GM18499 (cell line): Measurements from ENCODE around the gene PRUNE1.

Experiments used
- ATAC-seq: cut with Tn5 transposase; IDR thresholded peaks from one replicate; pipeline ENCODE4 v1.9.1; 2021; ENCODE audit warnings: moderate number of reproducible peaks; ENCODE audit not compliant: insufficient read depth, unreplicated experiment

PRUNE1 gene, protein sequence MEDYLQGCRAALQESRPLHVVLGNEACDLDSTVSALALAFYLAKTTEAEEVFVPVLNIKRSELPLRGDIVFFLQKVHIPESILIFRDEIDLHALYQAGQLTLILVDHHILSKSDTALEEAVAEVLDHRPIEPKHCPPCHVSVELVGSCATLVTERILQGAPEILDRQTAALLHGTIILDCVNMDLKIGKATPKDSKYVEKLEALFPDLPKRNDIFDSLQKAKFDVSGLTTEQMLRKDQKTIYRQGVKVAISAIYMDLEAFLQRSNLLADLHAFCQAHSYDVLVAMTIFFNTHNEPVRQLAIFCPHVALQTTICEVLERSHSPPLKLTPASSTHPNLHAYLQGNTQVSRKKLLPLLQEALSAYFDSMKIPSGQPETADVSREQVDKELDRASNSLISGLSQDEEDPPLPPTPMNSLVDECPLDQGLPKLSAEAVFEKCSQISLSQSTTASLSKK

DNA sequence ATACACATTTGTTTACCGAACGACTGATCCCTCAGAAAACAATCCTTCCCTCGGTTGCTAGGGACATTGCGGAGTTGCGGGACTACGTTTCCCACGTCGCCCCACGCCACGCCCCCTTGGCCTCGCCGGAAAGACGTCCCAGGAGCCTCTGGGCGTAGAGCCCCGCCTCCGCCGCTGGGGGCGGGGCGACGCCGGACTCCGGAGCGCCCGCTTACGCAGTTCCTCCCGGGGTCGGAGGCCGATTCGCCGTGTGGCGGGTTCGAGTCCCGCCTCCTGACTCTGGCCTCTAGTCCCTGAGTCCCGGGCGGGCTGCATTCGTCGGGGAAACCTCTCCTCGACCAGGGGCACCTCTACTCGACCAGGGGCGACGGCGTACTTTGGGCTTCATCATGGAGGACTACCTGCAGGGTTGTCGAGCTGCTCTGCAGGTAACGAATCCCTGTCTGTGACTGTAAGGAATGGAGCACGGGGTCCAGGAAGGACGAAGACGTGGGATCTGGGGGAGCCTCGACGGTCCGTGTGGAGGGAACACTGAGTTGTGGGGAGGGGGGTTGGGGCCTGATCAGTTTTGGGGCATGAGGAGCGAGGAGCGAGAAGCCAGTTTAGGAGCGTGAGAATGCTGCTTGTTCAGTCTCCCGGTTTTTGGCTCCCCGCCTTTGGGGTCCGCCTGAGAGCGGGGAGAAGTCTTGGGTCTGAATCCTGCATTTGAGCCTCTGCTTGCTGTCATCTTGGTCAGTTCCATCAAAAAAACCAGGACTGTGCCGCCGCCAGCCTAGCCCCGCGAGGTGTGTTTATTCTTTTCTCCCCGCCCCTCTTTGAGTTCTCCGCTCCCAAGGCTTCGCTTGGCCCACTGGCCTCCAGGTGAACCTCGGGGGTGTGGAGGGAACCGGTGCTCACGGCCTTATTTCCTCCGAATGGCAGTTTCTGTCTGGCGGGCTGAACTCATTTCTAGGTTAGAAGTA, at the start of gene PRUNE1:
PRUNE1 (plus strand) TSS at position 206 of the 962 bp plus-strand sequence; CDS start at position 390, 184 bp downstream.
- no peak for ATAC-seq

DNA sequence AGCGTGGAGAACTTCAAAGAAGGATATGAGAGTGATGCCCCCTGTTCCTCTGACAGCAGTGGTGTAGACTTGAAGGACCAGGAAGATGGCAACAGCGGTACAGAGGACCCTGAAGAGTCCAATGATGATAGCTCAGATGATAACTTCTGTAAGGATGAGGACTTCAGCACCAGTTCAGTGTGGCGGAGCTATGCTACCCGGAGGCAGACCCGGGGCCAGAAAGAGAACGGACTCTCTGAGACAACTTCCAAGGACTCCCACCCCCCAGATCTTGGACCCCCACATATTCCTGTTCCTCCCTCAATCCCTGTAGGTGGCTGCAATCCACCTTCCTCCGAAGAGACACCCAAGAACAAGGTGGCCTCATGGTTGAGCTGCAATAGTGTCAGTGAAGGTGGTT, 47.6 kb upstream of the PRUNE1 start:
- ATAC-seq, result no peak

DNA sequence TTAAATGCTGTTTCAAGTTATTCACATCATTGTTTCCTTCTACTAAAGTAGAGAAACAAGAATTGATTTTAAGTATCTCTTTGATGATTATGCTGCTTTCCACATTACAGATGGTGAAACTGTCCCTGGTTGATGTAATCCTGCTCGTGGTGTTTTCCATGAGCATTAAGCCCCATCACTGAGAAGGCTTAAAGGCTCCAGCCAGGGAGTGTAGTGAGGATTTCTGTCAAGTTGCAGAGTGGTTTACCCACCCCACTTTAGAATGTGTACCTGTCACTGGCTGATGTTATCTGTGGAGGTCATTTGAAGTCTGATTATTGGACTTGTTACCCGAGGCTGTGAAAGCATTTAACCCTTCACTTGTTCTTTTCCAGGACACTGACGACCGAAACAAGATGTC, 46.5 kb upstream of the PRUNE1 start:
- no peak for ATAC-seq

DNA sequence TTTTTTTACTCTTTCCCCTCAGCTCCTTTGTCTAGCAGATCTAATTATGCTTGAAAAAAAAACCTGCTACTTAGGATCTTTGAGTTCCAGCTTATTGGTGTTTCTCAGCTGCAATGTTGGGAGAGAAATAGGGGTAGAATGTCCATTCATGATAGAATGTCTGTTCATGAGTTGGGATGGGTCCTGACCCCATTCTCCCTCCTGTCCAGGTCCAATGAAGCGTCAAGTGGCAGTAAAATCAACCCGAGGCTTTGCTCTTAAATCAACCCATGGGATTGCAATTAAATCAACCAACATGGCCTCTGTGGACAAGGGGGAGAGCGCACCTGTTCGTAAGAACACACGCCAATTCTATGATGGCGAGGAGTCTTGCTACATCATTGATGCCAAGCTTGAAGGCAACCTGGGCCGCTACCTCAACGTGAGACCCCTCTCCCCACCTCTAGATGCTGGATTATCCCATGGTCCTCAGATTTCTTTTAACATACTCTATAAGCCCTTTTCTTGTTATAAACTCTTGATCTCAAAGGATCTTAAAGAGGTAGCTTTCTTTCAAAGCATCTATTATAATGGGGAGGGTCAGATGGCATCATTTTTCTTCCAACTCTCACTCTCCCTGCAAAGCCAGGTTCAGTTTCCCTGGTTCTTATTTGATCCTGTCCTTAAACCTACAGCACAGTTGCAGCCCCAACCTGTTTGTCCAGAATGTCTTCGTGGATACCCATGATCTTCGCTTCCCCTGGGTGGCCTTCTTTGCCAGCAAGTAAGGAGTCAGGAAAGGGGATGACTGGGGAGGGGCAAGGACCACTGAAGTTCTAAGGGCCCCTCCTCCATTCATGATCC, 44.7 kb upstream of the PRUNE1 start:
- no peak for ATAC-seq

DNA sequence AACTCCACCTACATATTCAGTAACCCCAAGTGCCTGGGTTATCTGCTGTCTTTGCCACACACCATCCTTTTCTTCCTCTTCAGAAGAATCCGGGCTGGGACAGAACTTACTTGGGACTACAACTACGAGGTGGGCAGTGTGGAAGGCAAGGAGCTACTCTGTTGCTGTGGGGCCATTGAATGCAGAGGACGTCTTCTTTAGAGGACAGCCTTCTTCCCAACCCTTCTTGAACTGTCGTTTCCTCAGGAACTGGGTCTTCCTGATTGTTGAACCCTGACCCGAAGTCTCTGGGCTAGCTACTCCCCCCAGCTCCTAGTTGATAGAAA, 44.1 kb upstream of the PRUNE1 start:
- ATAC-seq, result no peak

DNA sequence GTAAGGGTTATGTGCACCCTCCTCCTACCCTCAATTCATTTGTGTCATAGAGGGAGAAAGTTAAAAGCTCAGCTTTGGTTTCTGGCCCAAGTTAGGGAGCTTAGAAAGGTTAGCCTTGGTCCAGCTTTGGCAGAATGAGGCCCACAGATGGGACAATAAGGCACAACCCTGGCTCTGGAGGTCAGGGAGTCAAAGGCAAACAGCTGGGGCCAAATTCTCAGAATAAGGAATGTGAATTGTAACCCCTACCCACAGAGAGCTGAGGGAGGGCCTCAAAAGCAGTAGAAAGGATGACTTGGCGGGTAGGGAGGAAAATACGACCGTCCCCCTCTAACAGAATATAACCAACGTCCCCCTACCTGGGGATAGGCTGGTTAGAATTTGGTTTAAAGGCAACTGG, 42.6 kb upstream of the PRUNE1 start:
- no peak for ATAC-seq

DNA sequence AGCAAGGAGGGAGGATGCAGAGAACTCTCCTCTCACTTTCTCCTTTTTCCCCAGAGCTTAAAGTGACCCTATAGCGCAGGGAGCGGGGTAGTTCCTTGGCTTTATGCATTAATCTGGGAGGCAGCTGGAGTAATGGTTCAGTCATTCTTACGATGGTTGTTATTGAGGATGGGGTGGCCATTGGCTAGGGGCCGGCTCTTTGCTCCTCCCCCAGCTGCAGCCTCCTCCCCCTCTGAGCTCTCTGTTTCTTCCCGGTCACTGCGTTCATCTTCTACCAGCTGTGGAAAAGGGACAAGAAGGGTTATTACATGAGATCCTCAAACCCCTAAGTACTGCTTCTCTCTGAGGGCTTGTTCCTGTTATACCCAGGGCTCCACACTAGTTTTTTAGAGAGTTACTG, 42.2 kb upstream of the PRUNE1 start:
- no peak for ATAC-seq

DNA sequence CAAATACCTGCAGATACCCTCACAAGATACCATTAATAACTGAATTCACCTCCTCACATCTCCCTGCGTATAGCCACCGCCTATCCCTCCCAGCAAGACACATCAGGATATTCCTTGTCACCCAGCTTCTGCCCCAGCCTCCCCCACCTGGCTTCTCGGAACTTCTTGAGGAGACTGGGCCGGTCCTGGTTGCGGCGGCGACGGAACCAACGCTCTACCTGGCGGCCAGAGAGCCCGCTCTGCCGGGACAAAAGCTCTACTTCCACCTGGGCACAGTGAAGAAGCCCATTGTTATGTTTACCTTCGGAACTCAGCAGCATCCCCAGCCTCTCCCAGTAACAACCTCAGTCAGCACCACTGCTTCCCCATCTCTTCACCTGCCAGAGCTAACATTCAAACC, 40.3 kb upstream of the PRUNE1 start:
- no peak for ATAC-seq

DNA sequence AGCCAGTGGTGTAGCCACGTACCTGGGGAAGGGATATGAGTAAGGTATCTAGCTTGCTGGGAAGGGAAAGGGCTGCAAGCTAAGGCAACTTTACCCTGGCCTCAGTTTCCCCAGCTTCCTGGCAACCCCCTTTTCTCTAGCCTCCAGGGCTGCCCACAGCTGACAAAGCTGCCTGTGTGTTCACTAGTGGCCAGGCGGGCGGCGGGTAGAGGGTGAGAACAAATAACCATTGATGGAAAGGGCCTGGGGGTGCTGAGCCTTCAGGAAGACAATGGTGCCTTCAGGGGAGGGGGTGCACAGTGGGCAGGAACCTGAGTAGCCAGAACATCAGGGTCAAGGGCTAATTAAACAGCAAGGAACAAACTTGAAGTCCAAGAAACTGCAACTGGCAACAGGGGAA, 39.8 kb upstream of the PRUNE1 start:
- no peak for ATAC-seq

DNA sequence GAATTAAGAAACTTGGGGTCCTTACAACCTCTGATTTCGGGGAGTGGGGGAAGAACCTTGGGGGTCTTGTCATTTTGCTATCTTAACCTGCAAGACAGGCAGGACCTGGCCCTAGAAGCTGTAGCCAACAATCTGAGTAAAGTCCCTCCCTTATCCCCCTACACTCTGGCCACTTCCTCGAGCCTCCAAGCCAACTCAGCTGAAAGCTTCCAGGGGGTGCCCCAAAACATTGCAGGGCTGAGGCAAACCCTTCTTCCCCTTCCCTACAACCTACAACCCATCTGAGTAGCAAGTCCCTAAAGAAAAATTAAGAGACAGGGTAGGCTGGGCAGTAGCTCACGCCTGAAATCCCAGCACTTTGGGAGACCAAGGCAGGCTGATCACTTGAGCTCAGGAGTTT, 38.6 kb upstream of the PRUNE1 start:
- ATAC-seq, result no peak

DNA sequence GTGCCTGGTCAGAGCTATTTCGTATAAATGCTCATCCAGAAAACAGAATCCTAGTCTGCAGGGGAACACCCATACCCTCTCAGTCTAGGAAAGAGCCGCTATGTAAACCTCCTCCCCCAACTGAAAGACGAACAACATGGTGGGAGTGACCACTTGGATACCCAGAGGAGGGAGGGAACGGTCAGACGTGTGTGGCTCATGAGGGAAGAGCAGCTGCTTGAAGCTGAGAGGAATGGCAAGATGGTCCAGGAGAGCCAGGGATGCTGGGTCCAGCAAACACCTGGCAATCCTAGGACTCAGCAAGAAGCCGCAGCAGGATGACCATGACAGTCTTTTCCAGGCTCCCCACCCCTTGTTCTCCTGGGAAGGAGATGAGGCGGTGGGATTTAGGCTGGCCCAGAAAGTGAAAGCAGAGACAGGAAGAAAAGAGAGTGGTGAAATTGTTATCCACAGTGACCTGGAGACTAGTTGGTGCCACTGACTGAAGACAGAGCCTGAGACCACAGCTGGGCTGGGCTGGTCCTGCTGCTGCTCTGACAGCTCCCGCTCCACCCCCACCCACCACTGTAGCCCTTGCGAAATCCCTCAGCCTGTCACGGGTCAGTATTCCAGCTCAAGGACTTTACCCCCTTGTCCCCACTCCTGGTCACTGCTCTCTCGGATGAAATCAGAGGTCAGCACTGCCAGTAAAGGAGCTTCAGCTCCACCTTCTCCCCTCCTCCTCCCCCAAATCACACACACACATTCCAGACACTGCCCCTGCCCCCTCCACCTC, 37.3 kb upstream of the PRUNE1 start:
- ATAC-seq, result no peak

DNA sequence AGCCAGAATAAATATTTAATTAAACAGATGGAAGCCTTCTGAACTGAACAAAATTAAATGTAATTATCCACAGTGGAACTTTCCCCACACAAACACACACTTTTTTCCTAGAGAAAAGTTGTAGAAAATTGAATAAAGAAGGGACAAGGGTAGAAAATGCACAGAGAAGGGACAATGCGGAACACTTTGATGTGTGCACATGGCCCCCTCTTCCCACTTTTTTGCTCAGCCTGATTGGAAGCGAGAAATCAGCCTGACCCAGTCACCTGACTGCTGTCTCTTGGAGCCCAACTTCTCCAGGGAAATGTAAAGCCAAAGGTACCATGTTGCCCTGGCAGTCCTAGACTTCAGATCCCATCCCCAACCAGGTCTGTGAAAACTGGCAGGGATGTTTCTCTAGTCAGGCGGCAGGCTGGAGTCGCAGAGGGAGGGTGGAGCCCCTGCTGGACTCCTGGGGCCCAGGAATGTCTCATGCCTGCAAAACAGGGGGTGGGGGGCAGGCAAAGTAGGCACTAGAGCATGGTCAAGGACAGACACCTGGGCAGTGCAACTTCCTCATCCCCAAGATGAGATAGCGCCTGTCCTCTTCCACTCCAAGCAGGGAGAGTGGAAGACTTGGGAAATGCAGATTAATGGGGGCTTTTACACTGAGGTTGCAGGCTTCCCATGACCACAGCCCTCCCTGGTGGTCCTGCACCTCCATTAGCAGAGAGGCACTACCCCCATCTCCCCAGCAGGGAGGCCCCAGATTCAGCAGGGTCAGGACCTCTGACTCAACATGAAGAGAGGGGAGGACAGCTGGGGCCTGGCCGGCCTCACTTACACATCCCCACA, 36.4 kb upstream of the PRUNE1 start:
- ATAC-seq, result no peak

DNA sequence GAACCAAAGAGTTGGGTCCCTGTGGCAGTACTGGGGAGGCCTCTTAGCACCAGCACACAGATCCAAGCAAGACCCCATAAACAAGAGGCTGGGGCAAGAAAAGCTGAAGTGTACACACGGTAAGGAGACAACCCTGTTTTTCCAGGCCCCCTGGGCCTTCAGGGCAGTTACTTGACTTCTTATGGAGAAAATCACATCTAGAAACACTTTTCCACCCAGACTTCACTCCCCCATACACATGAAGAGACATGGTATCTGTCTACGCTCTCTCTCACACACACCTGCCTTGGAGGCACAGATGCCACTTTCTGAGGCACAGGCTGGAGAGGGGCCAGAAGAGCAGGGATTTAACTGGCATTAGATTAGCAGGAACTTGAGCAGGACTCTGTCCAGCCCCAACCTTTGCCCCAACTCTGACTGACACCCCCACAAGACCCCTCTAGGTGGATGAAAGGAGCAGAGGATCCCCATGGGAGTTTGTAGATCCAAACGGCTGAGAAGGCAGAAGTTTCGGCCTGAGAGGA, 35.8 kb upstream of the PRUNE1 start:
- no peak for ATAC-seq

DNA sequence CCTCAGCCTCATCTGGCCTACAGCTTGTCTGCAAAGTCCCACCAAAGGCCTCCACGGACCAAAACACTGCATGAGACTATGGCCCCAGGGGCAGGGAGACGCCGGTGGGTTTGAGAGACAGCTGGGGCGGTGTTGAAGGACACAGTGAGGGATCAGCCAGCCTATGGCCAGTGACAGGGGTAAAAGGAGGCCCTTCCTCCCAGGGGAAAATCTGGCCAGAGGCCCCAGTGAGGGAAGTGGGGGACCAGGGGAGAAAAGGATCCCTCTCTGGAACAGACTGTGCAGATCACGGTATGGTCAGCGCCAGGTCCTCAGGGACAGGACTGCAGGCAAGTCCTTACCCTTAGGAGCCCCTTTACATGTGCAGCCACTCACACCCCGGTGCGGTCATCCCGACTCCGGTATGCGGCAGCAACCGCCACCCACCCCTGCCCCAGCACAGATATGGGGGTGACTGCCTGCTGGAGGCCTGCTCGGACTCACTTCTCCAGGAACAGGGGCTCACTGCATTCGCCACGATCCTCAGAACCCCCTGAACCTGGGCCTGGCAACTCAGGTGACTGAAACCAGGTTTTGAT, 34.9 kb upstream of the PRUNE1 start:
- no peak for ATAC-seq

DNA sequence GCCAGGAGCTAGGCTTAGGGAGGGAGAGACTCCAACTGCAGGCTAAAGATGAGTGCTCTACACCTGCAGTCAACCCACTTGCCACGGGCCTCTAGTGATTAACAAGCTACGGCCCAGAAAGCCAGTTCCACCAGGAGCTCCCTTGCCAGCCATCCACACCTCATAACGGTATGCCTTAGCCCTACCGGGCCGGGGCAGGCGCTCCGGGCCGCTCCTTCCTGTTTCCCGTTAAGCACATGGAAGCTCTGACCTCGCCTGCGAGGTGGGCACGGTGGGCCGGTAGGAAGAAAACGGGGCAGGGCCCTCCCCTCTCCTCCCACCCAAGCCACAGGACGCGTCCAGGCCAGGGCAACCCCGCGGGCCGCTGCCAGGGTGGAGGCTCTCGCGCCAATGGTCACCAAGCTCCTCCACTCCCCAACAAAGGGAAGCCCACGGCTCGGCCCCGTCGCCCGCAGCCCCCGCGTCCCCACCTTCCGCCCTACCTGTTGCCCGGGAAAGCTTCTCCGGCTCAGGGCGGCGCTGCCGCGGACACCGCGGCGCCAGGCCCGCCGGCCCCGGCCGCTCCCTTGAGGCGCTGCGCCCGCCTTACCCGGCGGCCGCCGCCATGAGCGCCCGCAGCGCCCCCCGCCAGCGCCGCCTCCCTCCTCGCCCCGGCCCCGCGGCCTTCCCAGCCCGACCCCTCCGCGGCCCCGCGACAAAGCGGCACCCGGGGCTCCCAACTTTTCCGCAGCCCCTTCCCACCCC, 34.2 kb upstream of the PRUNE1 start:
- ATAC-seq, result no peak

DNA sequence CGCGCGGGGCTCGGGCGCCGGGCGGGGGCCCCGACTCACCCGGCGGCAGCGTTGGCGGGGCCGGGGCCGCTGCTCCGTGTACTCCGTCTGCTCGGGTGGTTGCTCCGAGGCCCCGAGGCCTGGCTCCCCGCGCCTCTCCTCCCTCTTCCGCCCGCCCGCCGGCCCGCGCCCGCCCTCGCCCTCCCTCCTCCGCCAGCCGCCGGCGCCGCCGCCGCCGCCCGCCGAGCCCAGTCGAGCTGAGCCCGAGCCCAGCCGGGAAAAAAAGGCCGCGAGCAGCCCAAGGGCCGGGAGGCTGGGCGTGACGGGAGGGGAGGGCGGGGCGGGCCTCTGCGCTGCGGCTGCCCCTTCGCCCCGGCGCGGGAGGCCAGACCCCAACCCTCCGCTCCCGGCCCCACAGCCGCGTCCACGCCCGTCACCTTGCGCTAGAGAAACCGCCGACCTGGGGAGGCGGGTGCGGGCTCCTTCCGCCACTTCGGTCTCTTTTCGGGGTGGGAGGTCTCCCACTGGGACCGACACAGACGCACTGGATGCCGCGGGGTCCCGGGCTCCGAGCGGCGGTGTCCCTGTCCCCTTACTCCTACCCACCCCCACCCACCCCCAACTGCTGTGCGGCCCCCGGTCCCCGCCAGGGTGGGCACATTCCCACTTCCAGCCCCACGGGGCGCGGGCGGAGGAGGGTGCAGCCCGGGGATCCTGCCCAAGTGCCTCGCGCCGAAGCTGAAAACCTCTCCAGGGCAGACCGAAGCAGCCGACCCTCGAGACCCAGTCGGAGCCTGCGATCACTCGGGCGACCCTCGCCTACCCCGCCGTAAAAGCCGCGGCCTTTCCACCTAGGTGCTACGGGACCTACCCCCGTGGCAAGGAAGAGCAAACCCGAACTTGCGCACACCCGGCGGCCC, 33.4 kb upstream of the PRUNE1 start, which contains the start of gene CERS2:
CERS2 (minus strand) TSS at position 256 of the 899 bp plus-strand sequence. CDS start 5,745 bp downstream, outside the sequence.
- no peak for ATAC-seq
